ENCODE measurements around the gene KDM2A. TPM values are rescaled to one million over a fixed set of nuclear protein-coding genes. Genes with fewer than 3 reads are reported as not detected.
A peak's percentile ranks its signal among the peaks of the same experiment; 100 is the strongest.

The KDM2A gene
- total and polyA plus RNA-seq, 2 of the 13 experiments (the other 11 are each of a cell fraction or from before 2014, with no cell fraction given) = 31.3 to 31.4 TPM

DNA sequence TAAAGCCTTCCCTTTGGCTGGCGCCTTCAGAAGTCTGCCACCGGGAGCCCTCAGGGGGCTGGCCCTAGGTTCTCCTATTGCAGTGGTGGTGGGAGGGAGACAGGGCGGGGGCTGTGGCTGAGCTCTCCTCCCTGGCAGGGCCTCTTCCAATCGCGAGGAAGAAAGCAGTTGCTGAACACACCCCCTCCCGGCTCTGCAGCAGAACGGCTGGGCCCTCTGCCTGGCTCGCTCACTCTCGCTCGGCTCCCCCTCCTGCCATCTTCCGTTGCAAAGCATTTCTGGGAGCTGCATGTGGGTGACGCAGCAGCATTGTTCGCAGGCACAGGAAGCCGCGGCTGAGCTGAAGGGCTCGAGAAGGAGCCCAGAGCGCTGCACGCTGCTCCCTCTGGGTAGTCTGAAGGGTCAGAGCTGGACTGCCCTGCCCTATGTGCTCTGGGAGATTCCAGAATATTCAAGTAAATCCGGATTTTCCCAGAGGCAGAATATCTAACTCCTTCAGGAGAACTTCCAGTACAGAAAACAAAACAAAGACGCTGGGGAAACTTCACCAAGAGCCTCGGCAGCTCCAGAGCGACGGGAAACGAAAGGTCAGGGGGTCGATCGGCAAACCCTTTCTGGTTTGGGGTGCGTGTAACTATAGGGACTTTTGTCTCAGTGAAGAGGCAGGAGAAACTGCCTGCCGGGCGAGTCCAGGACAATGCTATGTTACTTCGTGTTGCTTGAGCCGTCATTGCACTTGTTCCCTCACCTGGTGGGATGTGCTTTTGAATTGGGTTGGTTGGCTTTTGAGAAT, 120.9 kb downstream of the KDM2A start (continued):
- 0 out of 2 replicates have a peak, but pooled peaks have one; percentile 16 for TF ChIP-seq ZNF609 (CRISPR knock-in tag; IDR thresholded peaks at IDR 0.05; ENCODE audit: borderline replicate concordance)
- TF ChIP-seq GABPB1 (CRISPR knock-in tag; IDR thresholded peaks at IDR 0.05) = peak; percentile 89
- TF ChIP-seq LCORL (IDR thresholded peaks at IDR 0.05) = no peak
- peak; percentile 70 for TF ChIP-seq LCORL (CRISPR knock-in tag; IDR thresholded peaks at IDR 0.05)
- peak; percentile 88; the same call in 1 of the 2 replicates for TF ChIP-seq ZNF124 (CRISPR knock-in tag; IDR thresholded peaks at IDR 0.05)
- TF ChIP-seq NFE2L2 (IDR thresholded peaks at IDR 0.05; ENCODE audit: low read length) = peak; percentile 44; the same call in 1 of the 2 replicates
- TF ChIP-seq, protein P1, sequence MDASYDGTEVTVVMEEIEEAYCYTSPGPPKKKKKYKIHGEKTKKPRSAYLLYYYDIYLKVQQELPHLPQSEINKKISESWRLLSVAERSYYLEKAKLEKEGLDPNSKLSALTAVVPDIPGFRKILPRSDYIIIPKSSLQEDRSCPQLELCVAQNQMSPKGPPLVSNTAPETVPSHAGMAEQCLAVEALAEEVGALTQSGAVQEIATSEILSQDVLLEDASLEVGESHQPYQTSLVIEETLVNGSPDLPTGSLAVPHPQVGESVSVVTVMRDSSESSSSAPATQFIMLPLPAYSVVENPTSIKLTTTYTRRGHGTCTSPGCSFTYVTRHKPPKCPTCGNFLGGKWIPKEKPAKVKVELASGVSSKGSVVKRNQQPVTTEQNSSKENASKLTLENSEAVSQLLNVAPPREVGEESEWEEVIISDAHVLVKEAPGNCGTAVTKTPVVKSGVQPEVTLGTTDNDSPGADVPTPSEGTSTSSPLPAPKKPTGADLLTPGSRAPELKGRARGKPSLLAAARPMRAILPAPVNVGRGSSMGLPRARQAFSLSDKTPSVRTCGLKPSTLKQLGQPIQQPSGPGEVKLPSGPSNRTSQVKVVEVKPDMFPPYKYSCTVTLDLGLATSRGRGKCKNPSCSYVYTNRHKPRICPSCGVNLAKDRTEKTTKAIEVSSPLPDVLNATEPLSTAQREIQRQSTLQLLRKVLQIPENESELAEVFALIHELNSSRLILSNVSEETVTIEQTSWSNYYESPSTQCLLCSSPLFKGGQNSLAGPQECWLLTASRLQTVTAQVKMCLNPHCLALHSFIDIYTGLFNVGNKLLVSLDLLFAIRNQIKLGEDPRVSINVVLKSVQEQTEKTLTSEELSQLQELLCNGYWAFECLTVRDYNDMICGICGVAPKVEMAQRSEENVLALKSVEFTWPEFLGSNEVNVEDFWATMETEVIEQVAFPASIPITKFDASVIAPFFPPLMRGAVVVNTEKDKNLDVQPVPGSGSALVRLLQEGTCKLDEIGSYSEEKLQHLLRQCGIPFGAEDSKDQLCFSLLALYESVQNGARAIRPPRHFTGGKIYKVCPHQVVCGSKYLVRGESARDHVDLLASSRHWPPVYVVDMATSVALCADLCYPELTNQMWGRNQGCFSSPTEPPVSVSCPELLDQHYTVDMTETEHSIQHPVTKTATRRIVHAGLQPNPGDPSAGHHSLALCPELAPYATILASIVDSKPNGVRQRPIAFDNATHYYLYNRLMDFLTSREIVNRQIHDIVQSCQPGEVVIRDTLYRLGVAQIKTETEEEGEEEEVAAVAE (CRISPR knock-in tag; IDR thresholded peaks at IDR 0.05; ENCODE audit: borderline replicate concordance) = peak; percentile 87
- no peak for TF ChIP-seq ZNF251 (CRISPR knock-in tag; IDR thresholded peaks at IDR 0.05)
- no peak for TF ChIP-seq ZBTB14 (CRISPR knock-in tag; IDR thresholded peaks at IDR 0.05)
- 0 out of 2 replicates have a peak, but pooled peaks have one; percentile 72 for TF ChIP-seq ZNF567 (CRISPR knock-in tag; IDR thresholded peaks at IDR 0.05; ENCODE audit: borderline replicate concordance)
- no peak for TF ChIP-seq CENPT (CRISPR knock-in tag; IDR thresholded peaks at IDR 0.05; ENCODE audit: low read depth)
- TF ChIP-seq NFIB (CRISPR knock-in tag; IDR thresholded peaks at IDR 0.05; ENCODE audit: borderline replicate concordance) = no peak
- peak; percentile 77 for TF ChIP-seq FOXK1 (CRISPR knock-in tag; IDR thresholded peaks at IDR 0.05; ENCODE audit: borderline replicate concordance, low read depth)
- TF ChIP-seq ZNF460 (CRISPR knock-in tag; IDR thresholded peaks at IDR 0.05; ENCODE audit: borderline replicate concordance) = peak; percentile 28; the same call in 1 of the 2 replicates
- no peak; the same call in 1 of the 2 replicates for TF ChIP-seq MEF2D (CRISPR knock-in tag; IDR thresholded peaks at IDR 0.05)
- TF ChIP-seq GATA4 (IDR thresholded peaks at IDR 0.05; ENCODE audit: borderline replicate concordance, low read depth) = peak; percentile 79; the same call in 1 of the 2 replicates
- no peak for TF ChIP-seq TAF15 (IDR thresholded peaks at IDR 0.05; ENCODE audit: low read depth, low read length, poor library complexity, severe bottlenecking)
- peak; percentile 43; the same call in 1 of the 2 replicates for TF ChIP-seq HMG20A (CRISPR knock-in tag; IDR thresholded peaks at IDR 0.05; ENCODE audit: borderline replicate concordance)
- peak; percentile 85 for TF ChIP-seq HOXA5 (CRISPR knock-in tag; IDR thresholded peaks at IDR 0.05)
